COLO668 (cell line): ENCODE measurements around the gene COL4A3.
A peak's percentile ranks its signal among the peaks of the same experiment; 100 is the strongest.
"Not testable (repeated sequence)": the region's sequence is repeated elsewhere in the genome, so short reads cannot be mapped to it uniquely, and the experiment has no call there.

Experiments
- DNase-seq: peaks from one replicate; lab custom pipeline; 2025; ENCODE audit not compliant: unreplicated experiment; lab: John Stamatoyannopoulos, UW

The COL4A3 gene

GRCh38 chr2:227154986-227155774 lies 9.2 kb upstream of the COL4A3 start:
- DNase-seq: no peak

- DNase-seq: no peak
Measured at GRCh38 chr2:227160164-227160563, 4.3 kb upstream of the COL4A3 start.

GRCh38 chr2:227161947-227162346 lies 2.5 kb upstream of the COL4A3 start:
- no peak for DNase-seq

GRCh38 chr2:227163485-227163997 lies 883 bp upstream of the COL4A3 start:
- DNase-seq: peak; percentile 55

GRCh38 chr2:227164763-227165291 lies 403 bp downstream of the COL4A3 start:
- peak; percentile 60 for DNase-seq

- DNase-seq: not testable (repeated sequence)
Measured at GRCh38 chr2:227171779-227172178, 7.4 kb downstream of the COL4A3 start.

- no peak for DNase-seq
Measured at GRCh38 chr2:227177592-227178336, 13.3 kb downstream of the COL4A3 start.

- no peak for DNase-seq
Measured at GRCh38 chr2:227179988-227180685, 15.7 kb downstream of the COL4A3 start.

- DNase-seq: no peak
Measured at GRCh38 chr2:227180770-227181169, 16.3 kb downstream of the COL4A3 start.

GRCh38 chr2:227182765-227183164 lies 18.3 kb downstream of the COL4A3 start:
- DNase-seq: no peak

GRCh38 chr2:227183657-227184367 lies 19.4 kb downstream of the COL4A3 start:
- DNase-seq: no peak

- DNase-seq: no peak
Measured at GRCh38 chr2:227185615-227186232, 21.3 kb downstream of the COL4A3 start.

- no peak for DNase-seq
Measured at GRCh38 chr2:227186751-227187150, 22.3 kb downstream of the COL4A3 start.

GRCh38 chr2:227188292-227188691 lies 23.9 kb downstream of the COL4A3 start:
- DNase-seq: no peak

GRCh38 chr2:227191367-227191766 lies 26.9 kb downstream of the COL4A3 start:
- no peak for DNase-seq

GRCh38 chr2:227192491-227192890 lies 28.1 kb downstream of the COL4A3 start:
- DNase-seq: no peak

GRCh38 chr2:227194219-227194618 lies 29.8 kb downstream of the COL4A3 start:
- DNase-seq: no peak

GRCh38 chr2:227198866-227199265 lies 34.4 kb downstream of the COL4A3 start:
- DNase-seq: no peak

GRCh38 chr2:227201771-227202170 lies 37.3 kb downstream of the COL4A3 start:
- DNase-seq: no peak

- no peak for DNase-seq
Measured at GRCh38 chr2:227204452-227204851, 40.0 kb downstream of the COL4A3 start.
